Right atrium auricular region (tissue), 2 donors: ENCODE results near the gene POU2AF2. TPM values are rescaled to one million over a fixed set of nuclear protein-coding genes. Genes with fewer than 3 reads are reported as not detected.

ENCODE experiments used
- DNase-seq: peaks from one replicate; pipeline ENCODE4 v3.0.0-alpha.2; 2019; ENCODE audit warnings: low spot score
- H3K27ac ChIP-seq, 2 donors: fragments of 200-600 bp; sonication (generic); 1 replicate in 1 of 2; 2 replicates in 1 of 2; pipeline ENCODE4 v1.5.1; 2016 to 2019
- H3K27me3 ChIP-seq, 2 donors: fragments of 200-600 bp; sonication (generic); one replicate each; pipeline versions ENCODE4 v1.5.1 to v1.6.0; 2017 to 2019
- H3K36me3 ChIP-seq: fragments of 200-600 bp; sonication (generic); one replicate; pipeline ENCODE4 v1.5.1; 2016
- H3K4me1 ChIP-seq, 2 donors: fragments of 200-600 bp; sonication (generic); one replicate each; pipeline versions ENCODE4 v1.5.1 to v1.6.0; 2017 to 2019
- H3K4me3 ChIP-seq, 2 donors: fragments of 200-600 bp; sonication (generic); 1 replicate in 1 of 2; 2 replicates in 1 of 2; pipeline ENCODE4 v1.5.1; 2017 to 2019; ENCODE audit warnings: mild to moderate bottlenecking in 1 of 2, moderate library complexity in 1 of 2
- H3K9me3 ChIP-seq, 2 donors: fragments of 200-600 bp; sonication (generic); one replicate each; pipeline ENCODE4 v1.5.1; 2019
- CTCF ChIP-seq, 2 donors: fragments of 200-600 bp; sonication (generic); IDR thresholded peaks; one replicate each; pipeline ENCODE4 v1.5.1; 2019; ENCODE audit warnings: antibody characterized with exemption in 2 of 2
- total RNA-seq, 2 donors: library from RNA; depleted of rRNA; stranded (reverse); fragments of >200 nt; gene quantifications; one replicate each; pipeline ENCODE4 v1.1.0, GENCODE V29; 2016

The POU2AF2 gene
- total RNA-seq, 2 donors from 2014 or later, result not detected

- DNase-seq, result no peak
Measured at GRCh38 chr11:111225881-111226280, 19.6 kb upstream of the POU2AF2 start.

GRCh38 chr11:111229604-111230003 is 15.9 kb upstream of the POU2AF2 start:
- Histone ChIP-seq H3K36me3 (no peaks in the 10 kb centered on the region), H3K4me1 (no peaks in the 10 kb centered on the region), H3K4me3 (no peak overlapping the region), H3K27me3 (no peaks in the 10 kb centered on the region), H3K9me3 (peaks cover 0 to 7% of the 10 kb centered on the region in 2 donors), H3K27ac (no peak overlapping the region)
- DNase-seq, result no peak
- TF ChIP-seq CTCF (IDR thresholded peaks at IDR 0.05), result no peak

More at GRCh38 chr11:111225881-111226280, 19.6 kb upstream of the POU2AF2 start:
- Histone ChIP-seq H3K27me3 (no peaks in the 10 kb centered on the region), H3K9me3 (peaks cover 0 to 7% of the 10 kb centered on the region in 2 donors), H3K4me3 (no peak overlapping the region), H3K36me3 (no peaks in the 10 kb centered on the region), H3K27ac (no peak overlapping the region), H3K4me1 (no peaks in the 10 kb centered on the region)
- TF ChIP-seq CTCF (IDR thresholded peaks at IDR 0.05), result no peak

DNA sequence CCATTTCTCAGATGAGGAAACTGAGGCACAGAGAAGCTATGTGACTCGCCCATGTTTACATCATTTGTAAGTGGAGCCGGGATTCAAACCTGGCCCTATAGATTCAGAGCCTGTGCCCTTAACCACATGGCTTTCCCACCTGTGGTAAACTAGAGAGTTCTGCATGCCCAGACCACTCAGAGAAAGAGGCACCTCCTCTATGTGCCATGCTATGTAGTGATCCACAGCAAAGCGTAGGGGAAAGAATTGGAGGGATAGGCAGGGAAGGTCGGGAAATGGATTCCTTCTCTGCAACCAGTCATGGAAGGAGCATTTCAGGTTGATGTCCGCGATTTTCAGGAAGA is 15.4 kb upstream of the POU2AF2 start:
- H3K4me3 ChIP-seq, result peak overlapping the region in 1 of 2 donors; percentile 44

DNA sequence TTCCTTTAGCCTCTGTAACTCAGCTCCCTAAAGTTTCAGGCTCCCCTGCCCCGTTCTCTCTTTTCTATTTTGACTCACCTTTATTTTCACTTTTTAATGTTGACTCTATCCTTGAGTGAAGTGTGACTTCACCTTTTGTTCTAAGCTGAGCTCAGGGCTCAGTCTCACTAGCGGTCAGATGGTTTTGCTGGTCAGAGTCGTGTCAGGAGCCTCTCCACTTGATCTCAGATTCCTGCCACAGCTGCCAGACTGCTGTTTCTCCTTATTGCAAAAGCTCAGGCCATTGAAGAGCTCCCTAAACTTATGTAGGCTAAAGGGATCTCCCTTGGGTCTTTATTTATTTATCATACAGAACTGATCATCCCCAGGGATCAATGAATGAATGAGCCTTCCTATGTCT is 13.7 kb upstream of the POU2AF2 start:
- no peak for DNase-seq
- no peaks in the 10 kb centered on the region for H3K36me3 ChIP-seq
- H3K4me3 ChIP-seq, result no peak overlapping the region
- H3K4me1 ChIP-seq, result no peaks in the 10 kb centered on the region
- no peaks in the 10 kb centered on the region for H3K27me3 ChIP-seq
- H3K27ac ChIP-seq, result no peak overlapping the region
- no peaks in the 10 kb centered on the region for H3K9me3 ChIP-seq
- no peak for TF ChIP-seq CTCF (IDR thresholded peaks at IDR 0.05)

More for the DNA sequence above, 15.4 kb upstream of the POU2AF2 start:
- no peak for TF ChIP-seq CTCF (IDR thresholded peaks at IDR 0.05)
- no peak for DNase-seq
- Histone ChIP-seq H3K9me3 (peaks cover 0 to 3% of the 10 kb centered on the region in 2 donors), H3K27ac (no peak overlapping the region), H3K36me3 (no peaks in the 10 kb centered on the region), H3K27me3 (no peaks in the 10 kb centered on the region), H3K4me1 (no peaks in the 10 kb centered on the region)

- DNase-seq, result no peak
- Histone ChIP-seq H3K27ac (no peak overlapping the region), H3K27me3 (no peaks in the 10 kb centered on the region), H3K36me3 (no peaks in the 10 kb centered on the region), H3K4me1 (no peaks in the 10 kb centered on the region), H3K4me3 (no peak overlapping the region), H3K9me3 (no peaks in the 10 kb centered on the region)
- no peak for TF ChIP-seq CTCF (IDR thresholded peaks at IDR 0.05)
Measured at GRCh38 chr11:111236383-111236782, 9.1 kb upstream of the POU2AF2 start.

- no peaks in the 10 kb centered on the region for H3K9me3 ChIP-seq
- no peaks in the 10 kb centered on the region for H3K36me3 ChIP-seq
- no peaks in the 10 kb centered on the region for H3K4me1 ChIP-seq
- TF ChIP-seq CTCF (IDR thresholded peaks at IDR 0.05), result no peak
- H3K4me3 ChIP-seq, result no peak overlapping the region
- H3K27ac ChIP-seq, result no peak overlapping the region
- H3K27me3 ChIP-seq, result no peaks in the 10 kb centered on the region
- DNase-seq, result no peak
Measured at GRCh38 chr11:111237926-111238325, 7.6 kb upstream of the POU2AF2 start.
